ENCODE data around the gene NSD1. TPM values are rescaled to one million over a fixed set of nuclear protein-coding genes. Genes with fewer than 3 reads are reported as not detected.
A peak's percentile ranks its signal among the peaks of the same experiment; 100 is the strongest.
"Not testable (repeated sequence)": the region's sequence is repeated elsewhere in the genome, so short reads cannot be mapped to it uniquely, and the experiment has no call there.

The NSD1 gene
- total RNA-seq, 1 experiment from 2014 or later: 48.9 TPM

DNA sequence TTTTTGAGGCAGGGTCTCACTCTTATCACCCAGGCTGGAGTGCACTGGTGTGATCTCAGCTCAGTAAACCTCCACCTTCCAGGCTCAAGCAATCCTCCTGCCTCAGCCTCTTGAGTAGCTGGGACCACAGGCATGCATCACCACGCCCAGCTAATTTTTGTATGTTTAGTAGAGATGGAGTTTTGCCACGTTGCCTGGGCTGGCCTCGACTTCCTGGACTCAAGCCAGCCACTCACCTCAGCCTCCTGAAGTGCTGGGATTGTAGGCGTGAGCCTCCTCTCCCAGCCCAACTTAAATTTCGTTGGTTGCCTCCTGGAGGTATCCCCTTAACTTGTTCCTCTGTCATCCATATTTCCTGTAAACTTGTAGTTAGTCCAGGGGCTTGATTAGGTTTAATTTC, 122.7 kb downstream of the NSD1 start:
- H3K79me2 ChIP-seq (ENCODE audit: low read length): no peaks in the 10 kb centered on the region
- H3K4me1 ChIP-seq (ENCODE audit: insufficient read depth, low read length): peaks cover 4% of the 10 kb centered on the region; the same call in 1 of the 2 replicates
- H3K27ac ChIP-seq (ENCODE audit: low read length): no peak overlapping the region
- ChIA-PET CTCF (interaction anchor here (0.7 kb wide), 1 partner anchor 99 kb away, joined by 3 read pairs; no protein-coding TSS in a partner anchor), POLR2A (ENCODE audit: unreplicated experiment) (no interaction called here)
- H3F3A ChIP-seq (ENCODE audit: low read length, unreplicated experiment): no peaks in the 10 kb centered on the region
- intact Hi-C loops (cut with micrococcal nuclease): no loop called here
- ATAC-seq (peak; percentile 76), DNase-seq (peak; percentile 61)
- H3K27me3 ChIP-seq (ENCODE audit: low read length): no peaks in the 10 kb centered on the region
- no peaks in the 10 kb centered on the region for H3K9me2 ChIP-seq (replicated peaks; ENCODE audit: low read length)
- TF ChIP-seq EZH2phosphoT487 (IDR thresholded peaks at IDR 0.05; ENCODE audit: borderline replicate concordance, low read length) (no peak), EZH2 (IDR thresholded peaks at IDR 0.05; ENCODE audit: low read length, unreplicated experiment) (no peak)
- TF ChIP-seq, protein P1, sequence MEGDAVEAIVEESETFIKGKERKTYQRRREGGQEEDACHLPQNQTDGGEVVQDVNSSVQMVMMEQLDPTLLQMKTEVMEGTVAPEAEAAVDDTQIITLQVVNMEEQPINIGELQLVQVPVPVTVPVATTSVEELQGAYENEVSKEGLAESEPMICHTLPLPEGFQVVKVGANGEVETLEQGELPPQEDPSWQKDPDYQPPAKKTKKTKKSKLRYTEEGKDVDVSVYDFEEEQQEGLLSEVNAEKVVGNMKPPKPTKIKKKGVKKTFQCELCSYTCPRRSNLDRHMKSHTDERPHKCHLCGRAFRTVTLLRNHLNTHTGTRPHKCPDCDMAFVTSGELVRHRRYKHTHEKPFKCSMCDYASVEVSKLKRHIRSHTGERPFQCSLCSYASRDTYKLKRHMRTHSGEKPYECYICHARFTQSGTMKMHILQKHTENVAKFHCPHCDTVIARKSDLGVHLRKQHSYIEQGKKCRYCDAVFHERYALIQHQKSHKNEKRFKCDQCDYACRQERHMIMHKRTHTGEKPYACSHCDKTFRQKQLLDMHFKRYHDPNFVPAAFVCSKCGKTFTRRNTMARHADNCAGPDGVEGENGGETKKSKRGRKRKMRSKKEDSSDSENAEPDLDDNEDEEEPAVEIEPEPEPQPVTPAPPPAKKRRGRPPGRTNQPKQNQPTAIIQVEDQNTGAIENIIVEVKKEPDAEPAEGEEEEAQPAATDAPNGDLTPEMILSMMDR (conservative IDR thresholded peaks at IDR 0.05; ENCODE audit: low read depth, low read length): no peak
- no peaks in the 10 kb centered on the region for H4K20me1 ChIP-seq (ENCODE audit: low read length)
- H3K4me2 ChIP-seq (ENCODE audit: low read length): no peak overlapping the region
- H3K36me3 ChIP-seq (ENCODE audit: low read depth, low read length): peaks cover 28% of the 10 kb centered on the region; the same call in 1 of the 2 replicates
- no peak overlapping the region for H3K9ac ChIP-seq (ENCODE audit: low read length)
- no TSS peak for BruUV-seq (replicated peaks)
- H3K9me3 ChIP-seq (ENCODE audit: low read length): no peaks in the 10 kb centered on the region
- no peak overlapping the region for H3K4me3 ChIP-seq (ENCODE audit: low read length)
- no peak overlapping the region for H2AFZ ChIP-seq (ENCODE audit: low read length)

DNA sequence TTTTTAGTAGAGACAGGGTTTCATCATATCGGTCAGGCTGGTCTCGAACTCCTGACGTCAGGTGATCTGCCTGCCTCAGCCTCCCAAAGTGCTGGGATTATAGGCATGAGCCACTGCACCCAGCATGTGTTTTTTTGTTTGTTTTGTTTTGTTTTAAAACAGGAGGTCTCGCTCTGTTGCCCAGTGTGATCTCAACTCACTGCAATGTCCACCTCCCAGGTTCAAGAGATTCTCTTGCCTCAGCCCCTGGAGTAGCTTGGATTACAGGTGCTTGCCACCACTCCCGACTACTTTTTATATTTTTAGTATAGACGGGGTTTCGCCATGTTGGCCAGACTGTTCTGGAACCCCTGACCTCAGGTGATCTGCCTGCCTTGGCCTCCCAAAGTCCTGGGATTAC, 125.1 kb downstream of the NSD1 start:
- H3K4me2 ChIP-seq (ENCODE audit: low read length); H3K27ac ChIP-seq (ENCODE audit: low read length); H4K20me1 ChIP-seq (ENCODE audit: low read length); H3K27me3 ChIP-seq (ENCODE audit: low read length); H3K4me3 ChIP-seq (ENCODE audit: low read length); H3K9ac ChIP-seq (ENCODE audit: low read length); H2AFZ ChIP-seq (ENCODE audit: low read length); H3F3A ChIP-seq (ENCODE audit: low read length, unreplicated experiment); BruUV-seq (replicated peaks); CTCF ChIA-PET; H3K79me2 ChIP-seq (ENCODE audit: low read length); DNase-seq; POLR2A ChIA-PET (ENCODE audit: unreplicated experiment); H3K9me3 ChIP-seq (ENCODE audit: low read length); H3K9me2 ChIP-seq (replicated peaks; ENCODE audit: low read length); ATAC-seq; intact Hi-C loops (cut with micrococcal nuclease); H3K4me1 ChIP-seq (ENCODE audit: insufficient read depth, low read length): not testable (repeated sequence)
- H3K36me3 ChIP-seq (ENCODE audit: low read depth, low read length): peaks cover 27% of the 10 kb centered on the region; the same call in 1 of the 2 replicates

DNA sequence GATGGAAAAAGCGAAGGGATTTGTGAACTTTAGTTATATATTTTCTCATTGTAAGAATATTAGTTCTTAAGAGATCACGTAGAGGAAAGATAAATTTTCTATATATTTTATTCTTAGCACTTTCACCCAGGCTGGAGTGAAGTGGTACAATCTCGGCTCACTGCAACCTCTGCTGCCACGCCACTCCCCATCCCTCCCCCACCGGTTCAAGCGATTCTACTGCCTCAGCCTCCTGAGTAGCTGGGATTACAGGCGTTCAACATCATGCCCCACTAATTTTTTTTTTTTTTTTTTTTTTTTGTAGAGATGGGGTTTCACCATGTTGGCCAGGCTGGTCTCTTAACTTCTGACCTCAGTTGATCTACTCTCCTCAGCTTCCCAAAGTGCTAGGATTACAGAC, 127.4 kb downstream of the NSD1 start:
- H3K27me3 ChIP-seq (ENCODE audit: low read length): no peaks in the 10 kb centered on the region
- ATAC-seq: no peak
- H2AFZ ChIP-seq (ENCODE audit: low read length): no peak overlapping the region
- intact Hi-C loops (cut with micrococcal nuclease): no loop called here
- H3K9ac ChIP-seq (ENCODE audit: low read length): no peak overlapping the region
- H3K4me2 ChIP-seq (ENCODE audit: low read length): no peak overlapping the region
- H3K79me2 ChIP-seq (ENCODE audit: low read length): no peaks in the 10 kb centered on the region
- peaks cover 36% of the 10 kb centered on the region; the same call in 1 of the 2 replicates for H3K36me3 ChIP-seq (ENCODE audit: low read depth, low read length)
- BruUV-seq (replicated peaks): no TSS peak
- no peaks in the 10 kb centered on the region for H3K9me3 ChIP-seq (ENCODE audit: low read length)
- no peaks in the 10 kb centered on the region for H4K20me1 ChIP-seq (ENCODE audit: low read length)
- no peak overlapping the region for H3K4me3 ChIP-seq (ENCODE audit: low read length)
- H3K27ac ChIP-seq (ENCODE audit: low read length): no peak overlapping the region
- ChIA-PET CTCF (no interaction called here), POLR2A (ENCODE audit: unreplicated experiment) (no interaction called here)
- H3K4me1 ChIP-seq (ENCODE audit: insufficient read depth, low read length): peaks cover 2% of the 10 kb centered on the region; the same call in 1 of the 2 replicates
- no peak for DNase-seq
- TF ChIP-seq, protein P1 (conservative IDR thresholded peaks at IDR 0.05; ENCODE audit: low read depth, low read length): no peak
- TF ChIP-seq EZH2phosphoT487 (IDR thresholded peaks at IDR 0.05; ENCODE audit: borderline replicate concordance, low read length): no peak
- no peak for TF ChIP-seq EZH2 (IDR thresholded peaks at IDR 0.05; ENCODE audit: low read length, unreplicated experiment)
- H3K9me2 ChIP-seq (replicated peaks; ENCODE audit: low read length): no peaks in the 10 kb centered on the region
- H3F3A ChIP-seq (ENCODE audit: low read length, unreplicated experiment): no peaks in the 10 kb centered on the region
